Naive thymus-derived CD4-positive, alpha-beta T cell (primary cell): ENCODE results near the gene GOPC. TPM values are rescaled to one million over a fixed set of nuclear protein-coding genes. Genes with fewer than 3 reads are reported as not detected.

Experiments used
- ATAC-seq: fragments of 150-1000 bp; cut with Tn5 transposase; 2 replicates; pipeline ENCODE4 v1.10.0; 2021; ENCODE audit warnings: mild to moderate bottlenecking, moderate library complexity
- CTCF ChIA-PET: fragments of 350-600 bp; sonication (Branson Sonifier 250); formaldehyde crosslinking; loops from one replicate; lab custom pipeline; 2021; ENCODE audit warnings: antibody characterized with exemption; lab: Charles Lee
- POLR2A ChIA-PET: fragments of 350-600 bp; sonication (Branson Sonifier 250); formaldehyde crosslinking; loops from one replicate; lab custom pipeline; 2021; ENCODE audit warnings: antibody characterized with exemption, inconsistent platforms; lab: Charles Lee
- DNase-seq, 9 donors: peaks; one replicate each; pipeline versions ENCODE4 v3.0.0 to v3.0.0-alpha.2; 2020 to 2022; ENCODE audit warnings: mixed read lengths in 1 of 9
- H3K27ac ChIP-seq: one replicate; pipeline ENCODE4 v1.7.0; 2013; ENCODE audit warnings: mild to moderate bottlenecking, low read depth, low read length, moderate library complexity
- H3K27me3 ChIP-seq, 2 donors: one replicate each; pipeline ENCODE4 v1.7.0; 2013; ENCODE audit warnings: low read length in 2 of 2, mild to moderate bottlenecking in 2 of 2, moderate library complexity in 2 of 2; ENCODE audit not compliant: control insufficient read depth in 2 of 2, insufficient read depth in 2 of 2
- H3K36me3 ChIP-seq, 3 experiments: 1 replicate in 2 of 3; 2 replicates in 1 of 3; pipeline ENCODE4 v1.7.0; 2013; ENCODE audit warnings: low read length in 3 of 3, mild to moderate bottlenecking in 3 of 3, moderate library complexity in 1 of 3; ENCODE audit not compliant: insufficient read depth in 3 of 3, control insufficient read depth in 2 of 3
- H3K4me1 ChIP-seq, 2 donors: one replicate each; pipeline ENCODE4 v1.7.0; 2013; ENCODE audit warnings: low read length in 2 of 2, mild to moderate bottlenecking in 2 of 2, moderate library complexity in 1 of 2; ENCODE audit not compliant: control insufficient read depth in 2 of 2, insufficient read depth in 2 of 2
- H3K4me3 ChIP-seq: 2 replicates; pipeline ENCODE4 v1.7.0; 2013; ENCODE audit warnings: mild to moderate bottlenecking, low read length
- H3K9me3 ChIP-seq, 3 experiments: 1 replicate in 2 of 3; 2 replicates in 1 of 3; pipeline ENCODE4 v1.7.0; 2013; ENCODE audit warnings: low read length in 3 of 3; ENCODE audit not compliant: control insufficient read depth in 2 of 3
- H3K27ac Mint-ChIP-seq, 9 donors: one replicate each; pipeline ENCODE4 v1.8.0; 2020 to 2022; ENCODE audit warnings: mixed read lengths in 9 of 9, mild to moderate bottlenecking in 8 of 9, moderate library complexity in 5 of 9, inconsistent platforms in 2 of 9
- H3K27me3 Mint-ChIP-seq, 5 donors: one replicate each; pipeline ENCODE4 v1.8.0; 2021 to 2022; ENCODE audit warnings: mixed read lengths in 5 of 5, mild to moderate bottlenecking in 1 of 5
- H3K36me3 Mint-ChIP-seq, 5 donors: one replicate each; pipeline ENCODE4 v1.8.0; 2020 to 2022; ENCODE audit warnings: mixed read lengths in 5 of 5, mild to moderate bottlenecking in 3 of 5, inconsistent platforms in 1 of 5
- H3K4me1 Mint-ChIP-seq, 7 donors: one replicate each; pipeline ENCODE4 v1.8.0; 2020 to 2022; ENCODE audit warnings: mixed read lengths in 7 of 7, mild to moderate bottlenecking in 3 of 7, inconsistent platforms in 1 of 7
- H3K4me3 Mint-ChIP-seq, 10 donors: one replicate each; pipeline ENCODE4 v1.8.0; 2020 to 2022; ENCODE audit warnings: mild to moderate bottlenecking in 10 of 10, mixed read lengths in 10 of 10, moderate library complexity in 6 of 10, inconsistent platforms in 2 of 10
- H3K9me3 Mint-ChIP-seq, 11 donors: one replicate each; pipeline ENCODE4 v1.8.0; 2020 to 2022; ENCODE audit warnings: mixed read lengths in 11 of 11, mild to moderate bottlenecking in 4 of 11, inconsistent platforms in 1 of 11, moderate library complexity in 1 of 11
- intact Hi-C, 2 donors: fragments of 100-400 bp; cut with micrococcal nuclease; formaldehyde crosslinking; loops; one replicate each; pipeline ENCODE4 v1.15.1; 2023
- polyA plus RNA-seq, 2 donors: library from polyadenylated mRNA; unstranded; fragments of 300-500 nt; fragmentation: Illumina TruSeq; gene quantifications; one replicate each; pipeline ENCODE4 v1.2.3, GENCODE V29; 2021
- total RNA-seq, 6 experiments: library from RNA in 5 of 6; stranded (reverse) in 5 of 6; gene quantifications; 1 replicate in 5 of 6; 2 replicates in 1 of 6; pipeline ENCODE4 v1.2.3 and lab custom pipeline; 2021 to 2026

Gene GOPC
- total and polyA plus RNA-seq, 7 experiments from 2014 or later = 14.3 to 39.4 (median 19.5) TPM

DNA sequence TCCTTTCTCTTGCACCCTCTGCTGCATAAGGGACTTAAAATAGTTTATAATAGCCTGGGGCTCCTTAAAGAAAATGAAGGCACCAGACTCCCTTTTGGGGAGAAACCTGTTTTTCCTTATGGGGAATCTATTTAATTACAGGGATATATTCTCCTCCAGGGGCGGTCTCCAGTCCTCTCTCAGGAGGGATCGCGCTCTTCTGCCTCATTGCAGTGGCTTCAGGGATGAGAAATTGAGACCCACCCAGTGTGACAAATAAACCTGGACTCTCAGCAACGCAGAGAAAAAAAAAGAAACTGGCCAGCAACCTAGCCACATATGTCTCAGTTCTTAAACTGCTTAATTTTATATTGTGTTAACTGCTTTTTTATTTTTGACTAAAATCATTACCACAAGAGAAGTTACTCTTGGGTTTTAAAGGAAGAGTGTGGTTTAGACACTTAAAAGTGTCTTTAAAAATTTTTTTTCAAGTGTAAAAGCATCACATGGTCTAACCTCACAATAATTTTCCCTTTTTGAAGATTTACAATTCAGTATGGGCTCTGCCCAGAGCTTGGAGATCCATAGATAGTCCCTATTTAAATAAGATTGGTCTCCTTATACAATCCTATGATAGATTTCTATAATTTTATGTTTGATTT is 11.7 kb upstream of the GOPC start:
- H3K27me3 Mint-ChIP-seq = peaks cover 5 to 20% (median 9%) of the 10 kb centered on the region in 5 donors
- CTCF ChIA-PET = interaction anchor here (1.2 kb wide), 1 partner anchor 10 kb away, joined by 9 read pairs; no protein-coding TSS in a partner anchor
- no peak overlapping the region for H3K27ac ChIP-seq
- no peaks in the 10 kb centered on the region for H3K36me3 Mint-ChIP-seq
- H3K4me3 Mint-ChIP-seq = peak overlapping the region in 7 of 10 donors; percentile 27 to 56 (median 39)
- no peaks in the 10 kb centered on the region for H3K9me3 ChIP-seq
- peaks cover 11 to 36% (median 15%) of the 10 kb centered on the region in 7 donors for H3K4me1 Mint-ChIP-seq
- ATAC-seq = peak; percentile 58
- peak in 5 of 9 donors; percentile 7 to 30 (median 17) for DNase-seq
- POLR2A ChIA-PET = interaction anchor here (0.6 kb wide), 1 partner anchor 732 kb away, joined by 3 read pairs; no protein-coding TSS in a partner anchor
- H3K4me1 ChIP-seq = peaks cover 0 to 15% of the 10 kb centered on the region in 2 donors
- peaks cover 0 to 5% of the 10 kb centered on the region in 2 donors for H3K27me3 ChIP-seq
- intact Hi-C loops = no loop called here
- H3K27ac Mint-ChIP-seq = peak overlapping the region in 2 of 9 donors; percentile 13 to 18
- peaks cover 0 to 3% (median 0%) of the 10 kb centered on the region in 11 donors for H3K9me3 Mint-ChIP-seq
- H3K4me3 ChIP-seq = no peak overlapping the region
- no peaks in the 10 kb centered on the region for H3K36me3 ChIP-seq

DNA sequence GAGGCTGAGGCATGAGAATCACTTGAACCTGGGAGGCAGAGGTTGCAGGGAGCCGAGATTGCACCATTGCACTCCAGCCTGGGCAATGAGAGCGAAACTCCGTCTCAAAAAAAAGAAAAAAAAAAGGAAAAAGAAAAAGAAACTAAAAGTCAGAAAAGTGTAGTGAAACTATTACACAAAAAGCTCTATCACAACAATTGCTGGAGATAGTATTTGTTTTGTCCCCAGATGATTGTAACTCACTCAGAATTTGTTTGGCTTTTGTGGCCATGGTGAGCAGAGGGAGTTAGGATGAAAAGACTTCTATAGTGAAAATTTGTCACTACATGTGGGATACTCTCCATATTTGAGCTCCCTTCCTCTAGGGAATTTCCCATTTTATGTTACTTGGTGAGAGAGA is 5.2 kb upstream of the GOPC start:
- H3K4me3 Mint-ChIP-seq = no peak overlapping the region
- H3K9me3 Mint-ChIP-seq = no peaks in the 10 kb centered on the region
- peaks cover 8 to 27% (median 9%) of the 10 kb centered on the region in 5 donors for H3K27me3 Mint-ChIP-seq
- ChIA-PET POLR2A (interaction anchor here (1.0 kb wide), 1 partner anchor 9 kb away, joined by 6 read pairs; no protein-coding TSS in a partner anchor), CTCF (interaction anchor here (0.6 to 6.7 kb wide), 2 partner anchors 55 to 159 kb away, joined by 3 to 63 read pairs; no protein-coding TSS in a partner anchor)
- H3K36me3 Mint-ChIP-seq = no peaks in the 10 kb centered on the region
- no peak overlapping the region for H3K4me3 ChIP-seq
- H3K4me1 ChIP-seq = peaks cover 0 to 5% of the 10 kb centered on the region in 2 donors
- H3K9me3 ChIP-seq = no peaks in the 10 kb centered on the region
- intact Hi-C loops = loop anchor here in 1 of 2 donors (10.0 kb wide), 2 partner anchors 1353 to 1503 kb away; partner anchors contain the start of genes NT5DC1 and TSPYL4
- DNase-seq (no peak), ATAC-seq (no peak)
- H3K36me3 ChIP-seq = no peaks in the 10 kb centered on the region
- H3K4me1 Mint-ChIP-seq = peaks cover 3 to 12% (median 8%) of the 10 kb centered on the region in 7 donors
- H3K27me3 ChIP-seq = peaks cover 0 to 5% of the 10 kb centered on the region in 2 donors
- no peak overlapping the region for H3K27ac ChIP-seq
- H3K27ac Mint-ChIP-seq = no peak overlapping the region

- H3K4me1 Mint-ChIP-seq = peaks cover 12 to 29% (median 22%) of the 10 kb centered on the region in 7 donors
- peaks cover 0 to 5% of the 10 kb centered on the region in 2 donors for H3K4me1 ChIP-seq
- H3K9me3 ChIP-seq = no peaks in the 10 kb centered on the region
- H3K4me3 Mint-ChIP-seq = peak overlapping the region in 4 of 10 donors; percentile 29 to 53 (median 37)
- DNase-seq (peak in 7 of 9 donors; percentile 34 to 62 (median 53)), ATAC-seq (peak; percentile 38)
- H3K27ac Mint-ChIP-seq = no peak overlapping the region
- CTCF ChIA-PET = interaction anchor here (0.8 to 6.7 kb wide), 13 partner anchors 10 to 264 kb away, joined by 3 to 63 read pairs (median 4); no protein-coding TSS in a partner anchor
- peaks cover 0 to 1% (median 0%) of the 10 kb centered on the region in 5 donors for H3K36me3 Mint-ChIP-seq
- no peaks in the 10 kb centered on the region for H3K27me3 ChIP-seq
- H3K27ac ChIP-seq = no peak overlapping the region
- intact Hi-C loops = loop anchor here (1.0 to 10.0 kb wide), 8 partner anchors 49 to 1500 kb away; partner anchors contain the start of genes NT5DC1 (in 1 of the 2) and TSPYL4 (in 1 of the 2)
- POLR2A ChIA-PET = interaction anchor here (1.2 kb wide), 1 partner anchor 21 kb away, joined by 5 read pairs; no protein-coding TSS in a partner anchor
- peaks cover 0 to 6% (median 0%) of the 10 kb centered on the region in 3 experiments for H3K36me3 ChIP-seq
- no peaks in the 10 kb centered on the region for H3K9me3 Mint-ChIP-seq
- H3K27me3 Mint-ChIP-seq = peaks cover 4 to 17% (median 5%) of the 10 kb centered on the region in 5 donors
- H3K4me3 ChIP-seq = no peak overlapping the region
Measured at GRCh38 chr6:117605169-117605826, 3.0 kb upstream of the GOPC start.

DNA sequence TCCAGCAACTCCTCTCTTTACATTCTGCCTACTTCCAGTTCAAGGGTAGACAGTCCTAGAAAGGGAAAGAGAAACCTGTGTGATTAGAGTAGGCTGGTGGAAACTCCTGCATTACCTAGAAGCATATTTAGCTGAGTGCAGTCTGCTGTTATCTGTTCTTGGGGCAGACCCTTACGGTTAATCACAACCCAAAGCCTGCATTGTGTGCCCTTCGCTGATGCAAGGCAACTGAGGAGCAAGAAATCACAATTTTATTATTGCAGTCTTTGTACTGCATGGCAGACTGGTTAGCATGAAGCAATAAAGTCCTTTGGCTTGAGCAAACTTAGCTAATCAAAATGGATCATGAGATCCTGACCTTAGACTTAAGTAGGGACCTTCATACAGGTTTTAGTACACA is 1.5 kb upstream of the GOPC start:
- no peak for DNase-seq
- CTCF ChIA-PET = interaction anchor here (0.7 to 6.7 kb wide), 16 partner anchors 9 to 260 kb away, joined by 3 to 63 read pairs (median 4); no protein-coding TSS in a partner anchor

DNA sequence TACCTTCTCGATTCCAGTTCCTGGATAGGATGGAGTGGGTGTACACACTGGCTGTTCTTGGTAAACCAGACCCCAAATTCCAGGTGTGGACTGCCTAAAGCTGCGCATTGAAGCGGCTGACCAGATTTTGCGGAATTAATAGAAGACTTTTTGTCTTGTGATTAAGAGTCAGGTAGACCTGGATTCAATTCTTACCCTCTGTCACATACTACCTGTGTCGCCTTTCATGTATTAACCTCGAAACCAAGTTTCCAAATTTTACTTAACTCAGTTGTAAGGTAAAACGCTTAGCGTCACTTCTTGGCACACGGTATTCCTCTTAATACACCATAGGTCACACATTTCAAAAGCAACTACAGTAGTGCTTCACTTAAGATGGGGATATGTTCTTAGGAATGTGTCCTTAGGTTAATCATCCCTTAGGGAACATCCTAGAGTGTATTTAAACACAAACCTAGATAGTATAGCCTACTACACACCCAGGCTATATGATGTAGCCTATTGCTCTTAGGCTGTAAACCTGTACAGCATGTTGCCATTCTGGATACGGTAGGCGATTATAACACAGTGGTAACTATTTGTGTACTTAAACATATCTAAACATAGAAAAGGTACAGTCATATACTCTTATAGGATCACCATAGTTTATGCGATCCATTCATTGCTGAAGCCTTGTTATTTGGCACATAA is 733 bp upstream of the GOPC start:
- peaks cover 24 to 51% (median 43%) of the 10 kb centered on the region in 7 donors for H3K4me1 Mint-ChIP-seq

More for the DNA sequence above, 1.5 kb upstream of the GOPC start:
- H3K4me1 Mint-ChIP-seq = peaks cover 22 to 43% (median 35%) of the 10 kb centered on the region in 7 donors
- POLR2A ChIA-PET = interaction anchor here (0.6 to 1.2 kb wide), 2 partner anchors 20 to 64 kb away, joined by 3 to 5 read pairs; no protein-coding TSS in a partner anchor
- Histone ChIP-seq H3K4me1 (peaks cover 0 to 9% of the 10 kb centered on the region in 2 donors), H3K36me3 (peaks cover 0 to 6% (median 0%) of the 10 kb centered on the region in 3 experiments), H3K27ac (no peak overlapping the region), H3K4me3 (no peak overlapping the region), H3K9me3 (no peaks in the 10 kb centered on the region), H3K27me3 (no peaks in the 10 kb centered on the region)
- H3K36me3 Mint-ChIP-seq = peaks cover 0 to 11% (median 10%) of the 10 kb centered on the region in 5 donors
- intact Hi-C loops = loop anchor here (2.0 to 10.0 kb wide), 13 partner anchors 635 to 1502 kb away; partner anchors contain the start of genes NT5DC1 (in 2 of the 2), CEP85L (in 1 of the 2), FAM184A (in 1 of the 2) and KPNA5 (in 1 of the 2)
- peaks cover 0 to 10% (median 4%) of the 10 kb centered on the region in 5 donors for H3K27me3 Mint-ChIP-seq
- no peaks in the 10 kb centered on the region for H3K9me3 Mint-ChIP-seq
- ATAC-seq = no peak
- H3K27ac Mint-ChIP-seq = no peak overlapping the region
- no peak overlapping the region for H3K4me3 Mint-ChIP-seq

More for the DNA sequence above, 733 bp upstream of the GOPC start:
- peak overlapping the region; percentile 96 to 100 (median 99) for H3K4me3 Mint-ChIP-seq
- Histone ChIP-seq H3K27ac (peak overlapping the region; percentile 92), H3K36me3 (peaks cover 0 to 6% (median 0%) of the 10 kb centered on the region in 3 experiments), H3K27me3 (no peaks in the 10 kb centered on the region), H3K4me3 (peak overlapping the region; percentile 93), H3K4me1 (peaks cover 0 to 9% of the 10 kb centered on the region in 2 donors), H3K9me3 (no peaks in the 10 kb centered on the region)
- H3K9me3 Mint-ChIP-seq = no peaks in the 10 kb centered on the region
- ChIA-PET POLR2A (interaction anchor here (0.7 to 2.0 kb wide), 8 partner anchors 9 to 956 kb away, joined by 3 to 27 read pairs (median 4); no protein-coding TSS in a partner anchor), CTCF (interaction anchor here (0.6 to 6.7 kb wide), 6 partner anchors 9 to 1545 kb away, joined by 3 to 63 read pairs (median 4); no protein-coding TSS in a partner anchor)
- ATAC-seq (no peak), DNase-seq (no peak)
- intact Hi-C loops = loop anchor here (1.0 to 10.0 kb wide), 23 partner anchors 54 to 1746 kb away; partner anchors contain the start of genes CEP85L (in 2 of the 2), DCBLD1 (in 2 of the 2), KPNA5 (in 2 of the 2) and NT5DC1 (in 2 of the 2)
- H3K27me3 Mint-ChIP-seq = peaks cover 0 to 7% (median 4%) of the 10 kb centered on the region in 5 donors
- H3K27ac Mint-ChIP-seq = peak overlapping the region; percentile 94 to 99 (median 99)
- peaks cover 0 to 18% (median 15%) of the 10 kb centered on the region in 5 donors for H3K36me3 Mint-ChIP-seq
